Body of pancreas (tissue), 4 donors: ENCODE measurements around the gene EML6. TPM values are rescaled to one million over a fixed set of nuclear protein-coding genes. Genes with fewer than 3 reads are reported as not detected.
A peak's percentile ranks its signal among the peaks of the same experiment; 100 is the strongest.

Experiments used
- ATAC-seq: fragments of 150-250 bp; one replicate; pipeline ENCODE4 v1.9.1; 2016
- DNase-seq, 4 donors: peaks; one replicate each; pipeline ENCODE4 v3.0.0-alpha.2; 2019
- H3K27ac ChIP-seq, 4 donors: fragments of 200-600 bp; sonication (generic); 1 replicate in 3 of 4; 2 replicates in 1 of 4; pipeline versions ENCODE4 v1.5.1 to v1.6.1; 2016 to 2019; ENCODE audit warnings: mild to moderate bottlenecking in 1 of 4, mixed read lengths in 1 of 4, moderate library complexity in 1 of 4
- H3K27me3 ChIP-seq, 2 donors: fragments of 200-600 bp; sonication (generic); one replicate each; pipeline ENCODE4 v1.6.0; 2016; ENCODE audit warnings: mild to moderate bottlenecking in 1 of 2
- H3K36me3 ChIP-seq, 2 donors: fragments of 200-600 bp; sonication (generic); replicated peaks in 1 of 2; 2 replicates each; pipeline ENCODE4 v1.5.1; 2016; ENCODE audit warnings: low read depth in 2 of 2; ENCODE audit not compliant: insufficient read depth in 1 of 2
- H3K4me1 ChIP-seq: fragments of 200-600 bp; sonication (generic); one replicate; pipeline ENCODE4 v1.6.0; 2016
- H3K4me3 ChIP-seq, 2 donors: fragments of 200-600 bp; sonication (generic); 1 replicate in 1 of 2; 2 replicates in 1 of 2; pipeline ENCODE4 v1.5.1; 2016 to 2019
- H3K9me3 ChIP-seq, 3 donors: fragments of 200-600 bp; sonication (generic); 1 replicate in 2 of 3; 2 replicates in 1 of 3; pipeline ENCODE4 v1.5.1; 2016
- CTCF ChIP-seq, 7 experiments: fragments of 450-650 bp in 4 of 7; fragments of 200-600 bp in 3 of 7; sonication (generic) in 3 of 7; IDR thresholded peaks; one replicate each; pipeline ENCODE4 v1.5.1; 2016 to 2019; ENCODE audit warnings: antibody characterized with exemption in 7 of 7
- POLR2A ChIP-seq, 3 donors: fragments of 450-650 bp; IDR thresholded peaks; one replicate each; pipeline ENCODE4 v1.6.1; 2016; ENCODE audit warnings: antibody characterized with exemption in 3 of 3, mild to moderate bottlenecking in 2 of 3
- WGBS, 2 donors: methylation state at CpG; one replicate each; pipeline ENCODE4 v1.1.5; 2017; 5-methylcytosine and 5-hydroxymethylcytosine counted together
- intact Hi-C: fragments of 100-400 bp; cut with DNase I; formaldehyde crosslinking; loops from one replicate; pipeline ENCODE4 v1.15.1; 2023
- total RNA-seq, 2 donors: library from RNA; depleted of rRNA; stranded (reverse); fragments of >200 nt; gene quantifications; one replicate each; pipeline ENCODE4 v1.1.0, GENCODE V29; 2016

The EML6 gene
- total RNA-seq, 2 donors from 2014 or later, result 2.3 to 2.6 TPM

- no peaks in the 10 kb centered on the region for H3K4me1 ChIP-seq
- intact Hi-C loops, result no loop called here
- H3K9me3 ChIP-seq, result no peaks in the 10 kb centered on the region
- TF ChIP-seq POLR2A (IDR thresholded peaks at IDR 0.05) (no peak), CTCF (IDR thresholded peaks at IDR 0.05) (no peak)
- no peaks in the 10 kb centered on the region for H3K27me3 ChIP-seq
- H3K36me3 ChIP-seq, result no peaks in the 10 kb centered on the region
- 83 to 95% methylated on average over 1 of the region's 1 CpG for WGBS, 2 donors
- ATAC-seq, result no peak
- no peak overlapping the region for H3K4me3 ChIP-seq
- no peak for DNase-seq
- no peak overlapping the region for H3K27ac ChIP-seq
Observed at GRCh38 chr2:54813584-54813983, 90.1 kb downstream of the EML6 start.

GRCh38 chr2:54814389-54815147 is 91.1 kb downstream of the EML6 start:
- DNase-seq (no peak), ATAC-seq (no peak)
- Histone ChIP-seq H3K27me3 (no peaks in the 10 kb centered on the region), H3K9me3 (no peaks in the 10 kb centered on the region), H3K27ac (no peak overlapping the region), H3K36me3 (no peaks in the 10 kb centered on the region), H3K4me3 (no peak overlapping the region), H3K4me1 (no peaks in the 10 kb centered on the region)
- TF ChIP-seq POLR2A (IDR thresholded peaks at IDR 0.05) (no peak), CTCF (IDR thresholded peaks at IDR 0.05) (no peak)
- intact Hi-C loops, result no loop called here
- WGBS, 2 donors, result 77 to 78% methylated on average over 9 of the region's 9 CpGs

- no peaks in the 10 kb centered on the region for H3K36me3 ChIP-seq
- H3K27ac ChIP-seq, result no peak overlapping the region
- intact Hi-C loops, result no loop called here
- TF ChIP-seq CTCF (IDR thresholded peaks at IDR 0.05) (no peak), POLR2A (IDR thresholded peaks at IDR 0.05) (no peak)
- H3K4me3 ChIP-seq, result no peak overlapping the region
- no peaks in the 10 kb centered on the region for H3K4me1 ChIP-seq
- DNase-seq, result no peak
- no peaks in the 10 kb centered on the region for H3K27me3 ChIP-seq
- H3K9me3 ChIP-seq, result no peaks in the 10 kb centered on the region
- 47 to 50% methylated on average over 1 of the region's 1 CpG for WGBS, 2 donors
- ATAC-seq, result no peak
Observed at GRCh38 chr2:54815148-54815539, 91.7 kb downstream of the EML6 start.

GRCh38 chr2:54818226-54818625 is 94.8 kb downstream of the EML6 start:
- 56 to 64% methylated on average over 2 of the region's 2 CpGs for WGBS, 2 donors
- intact Hi-C loops, result no loop called here
- H3K36me3 ChIP-seq, result no peaks in the 10 kb centered on the region
- DNase-seq (peak in 1 of 4 donors; percentile 30), ATAC-seq (no peak)
- TF ChIP-seq CTCF (IDR thresholded peaks at IDR 0.05) (no peak), POLR2A (IDR thresholded peaks at IDR 0.05) (no peak)
- no peaks in the 10 kb centered on the region for H3K27me3 ChIP-seq
- H3K4me3 ChIP-seq, result no peak overlapping the region
- H3K27ac ChIP-seq, result no peak overlapping the region
- no peaks in the 10 kb centered on the region for H3K4me1 ChIP-seq
- H3K9me3 ChIP-seq, result no peaks in the 10 kb centered on the region

- intact Hi-C loops, result no loop called here
Observed at GRCh38 chr2:54820558-54820957, 97.1 kb downstream of the EML6 start.

More at GRCh38 chr2:54820558-54820957, 97.1 kb downstream of the EML6 start:
- TF ChIP-seq POLR2A (IDR thresholded peaks at IDR 0.05), result no peak
- no peak for TF ChIP-seq CTCF (IDR thresholded peaks at IDR 0.05)
- DNase-seq, result no peak
- Histone ChIP-seq H3K9me3 (no peaks in the 10 kb centered on the region), H3K4me1 (no peaks in the 10 kb centered on the region), H3K4me3 (no peak overlapping the region), H3K27ac (no peak overlapping the region), H3K27me3 (no peaks in the 10 kb centered on the region), H3K36me3 (no peaks in the 10 kb centered on the region)
- WGBS, 2 donors, result 77 to 84% methylated on average over 3 of the region's 3 CpGs
- ATAC-seq, result no peak
